Measurements from ENCODE around the gene VSNL1. TPM values are rescaled to one million over a fixed set of nuclear protein-coding genes. Genes with fewer than 3 reads are reported as not detected.

Gene VSNL1
- total RNA-seq, 1 experiment from 2014 or later: 7.8 TPM

GRCh38 chr2:17521621-17522020 is 18.9 kb upstream of the VSNL1 start:
- CTCF ChIA-PET: no interaction called here
- Histone ChIP-seq H3K36me3 (ENCODE audit: insufficient read depth, low read length, poor library complexity, severe bottlenecking) (no peaks in the 10 kb centered on the region), H3K27ac (ENCODE audit: low read depth, low read length, poor library complexity, severe bottlenecking) (no peak overlapping the region), H3K27me3 (replicated peaks; ENCODE audit: insufficient read depth, low read depth, low read length, poor library complexity) (no peaks in the 10 kb centered on the region), H3K9me3 (ENCODE audit: low read depth, low read length, poor library complexity, severe bottlenecking) (no peaks in the 10 kb centered on the region), H3K4me1 (ENCODE audit: insufficient read depth, low read length, poor library complexity, severe bottlenecking) (peaks cover 14% of the 10 kb centered on the region), H3K4me3 (ENCODE audit: low read depth, low read length, poor library complexity, severe bottlenecking) (no peak overlapping the region)
- TF ChIP-seq EZH2 (IDR thresholded peaks at IDR 0.05; ENCODE audit: borderline replicate concordance, low read depth, low read length, poor library complexity, severe bottlenecking): no peak
- TF ChIP-seq, protein P1, sequence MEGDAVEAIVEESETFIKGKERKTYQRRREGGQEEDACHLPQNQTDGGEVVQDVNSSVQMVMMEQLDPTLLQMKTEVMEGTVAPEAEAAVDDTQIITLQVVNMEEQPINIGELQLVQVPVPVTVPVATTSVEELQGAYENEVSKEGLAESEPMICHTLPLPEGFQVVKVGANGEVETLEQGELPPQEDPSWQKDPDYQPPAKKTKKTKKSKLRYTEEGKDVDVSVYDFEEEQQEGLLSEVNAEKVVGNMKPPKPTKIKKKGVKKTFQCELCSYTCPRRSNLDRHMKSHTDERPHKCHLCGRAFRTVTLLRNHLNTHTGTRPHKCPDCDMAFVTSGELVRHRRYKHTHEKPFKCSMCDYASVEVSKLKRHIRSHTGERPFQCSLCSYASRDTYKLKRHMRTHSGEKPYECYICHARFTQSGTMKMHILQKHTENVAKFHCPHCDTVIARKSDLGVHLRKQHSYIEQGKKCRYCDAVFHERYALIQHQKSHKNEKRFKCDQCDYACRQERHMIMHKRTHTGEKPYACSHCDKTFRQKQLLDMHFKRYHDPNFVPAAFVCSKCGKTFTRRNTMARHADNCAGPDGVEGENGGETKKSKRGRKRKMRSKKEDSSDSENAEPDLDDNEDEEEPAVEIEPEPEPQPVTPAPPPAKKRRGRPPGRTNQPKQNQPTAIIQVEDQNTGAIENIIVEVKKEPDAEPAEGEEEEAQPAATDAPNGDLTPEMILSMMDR (conservative IDR thresholded peaks at IDR 0.05; ENCODE audit: low read depth, low read length): no peak
- POLR2A ChIA-PET (ENCODE audit: low non-redundant PET): no interaction called here
- DNase-seq (ENCODE audit: low spot score): no peak
- no TSS peak for BruUV-seq (replicated peaks)
- intact Hi-C loops (cut with micrococcal nuclease; ENCODE audit: unreplicated experiment): no loop called here

- DNase-seq (ENCODE audit: low spot score): no peak
- ChIA-PET POLR2A (ENCODE audit: low non-redundant PET) (no interaction called here), CTCF (no interaction called here)
- no TSS peak for BruUV-seq (replicated peaks)
- intact Hi-C loops (cut with micrococcal nuclease; ENCODE audit: unreplicated experiment): no loop called here
- H3K9me3 ChIP-seq (ENCODE audit: low read depth, low read length, poor library complexity, severe bottlenecking): no peaks in the 10 kb centered on the region
- no peak overlapping the region for H3K4me3 ChIP-seq (ENCODE audit: low read depth, low read length, poor library complexity, severe bottlenecking)
- H3K36me3 ChIP-seq (ENCODE audit: insufficient read depth, low read length, poor library complexity, severe bottlenecking): no peaks in the 10 kb centered on the region
- H3K4me1 ChIP-seq (ENCODE audit: insufficient read depth, low read length, poor library complexity, severe bottlenecking): peaks cover 12% of the 10 kb centered on the region
- H3K27me3 ChIP-seq (replicated peaks; ENCODE audit: insufficient read depth, low read depth, low read length, poor library complexity): no peaks in the 10 kb centered on the region
- H3K27ac ChIP-seq (ENCODE audit: low read depth, low read length, poor library complexity, severe bottlenecking): no peak overlapping the region
- TF ChIP-seq EZH2 (IDR thresholded peaks at IDR 0.05; ENCODE audit: borderline replicate concordance, low read depth, low read length, poor library complexity, severe bottlenecking): no peak
- TF ChIP-seq, protein P1 (conservative IDR thresholded peaks at IDR 0.05; ENCODE audit: low read depth, low read length): no peak
Measured at GRCh38 chr2:17522303-17522702, 18.2 kb upstream of the VSNL1 start.

DNA sequence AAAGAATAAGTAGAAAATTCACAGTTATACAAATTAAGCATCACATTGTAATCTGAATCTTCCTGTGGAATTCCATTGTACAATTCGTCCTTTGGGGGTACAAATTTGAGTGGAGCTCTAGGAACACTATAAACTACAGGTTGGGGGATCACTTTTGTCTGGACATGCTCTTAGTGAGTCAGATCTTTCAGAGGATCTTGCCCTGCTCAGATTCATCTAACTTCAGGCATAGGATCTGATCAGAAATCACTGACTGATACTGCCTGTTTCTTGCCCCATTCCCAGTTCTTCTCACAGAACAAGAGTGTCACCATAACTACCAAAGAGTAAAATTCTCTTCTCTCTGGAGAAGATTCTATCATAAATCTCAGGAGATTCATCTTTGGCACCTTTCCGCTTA is 10.7 kb upstream of the VSNL1 start:
- DNase-seq (ENCODE audit: low spot score): no peak
- POLR2A ChIA-PET (ENCODE audit: low non-redundant PET): no interaction called here
- H3K9me3 ChIP-seq (ENCODE audit: low read depth, low read length, poor library complexity, severe bottlenecking): no peaks in the 10 kb centered on the region
- no peak overlapping the region for H3K4me3 ChIP-seq (ENCODE audit: low read depth, low read length, poor library complexity, severe bottlenecking)
- H3K27ac ChIP-seq (ENCODE audit: low read depth, low read length, poor library complexity, severe bottlenecking): no peak overlapping the region
- CTCF ChIA-PET: no interaction called here
- no peak for TF ChIP-seq EZH2 (IDR thresholded peaks at IDR 0.05; ENCODE audit: borderline replicate concordance, low read depth, low read length, poor library complexity, severe bottlenecking)
- TF ChIP-seq, protein P1 (conservative IDR thresholded peaks at IDR 0.05; ENCODE audit: low read depth, low read length): no peak
- intact Hi-C loops (cut with micrococcal nuclease; ENCODE audit: unreplicated experiment): no loop called here
- H3K36me3 ChIP-seq (ENCODE audit: insufficient read depth, low read length, poor library complexity, severe bottlenecking): no peaks in the 10 kb centered on the region
- no TSS peak for BruUV-seq (replicated peaks)
- no peaks in the 10 kb centered on the region for H3K27me3 ChIP-seq (replicated peaks; ENCODE audit: insufficient read depth, low read depth, low read length, poor library complexity)
- H3K4me1 ChIP-seq (ENCODE audit: insufficient read depth, low read length, poor library complexity, severe bottlenecking): no peaks in the 10 kb centered on the region
